NCI-H2171 (cell line): ENCODE measurements around the gene DNAH17.
A peak's percentile ranks its signal among the peaks of the same experiment; 100 is the strongest.

Experiments used
- DNase-seq: peaks from one replicate; lab custom pipeline; 2025; lab: John Stamatoyannopoulos, UW

Gene DNAH17

GRCh38 chr17:78449983-78450595 lies 127.1 kb downstream of the DNAH17 start:
- peak; percentile 63 for DNase-seq

- DNase-seq, result no peak
Measured at GRCh38 chr17:78448356-78448993, 128.7 kb downstream of the DNAH17 start.

GRCh38 chr17:78446833-78447232 lies 130.4 kb downstream of the DNAH17 start:
- DNase-seq, result no peak

- DNase-seq, result no peak
Measured at GRCh38 chr17:78444392-78444791, 132.8 kb downstream of the DNAH17 start.

- DNase-seq, result no peak
Measured at GRCh38 chr17:78442648-78443218, 134.5 kb downstream of the DNAH17 start.

- no peak for DNase-seq
Measured at GRCh38 chr17:78441271-78441971, 135.8 kb downstream of the DNAH17 start.

- no peak for DNase-seq
Measured at GRCh38 chr17:78438694-78439325, 138.4 kb downstream of the DNAH17 start.

- no peak for DNase-seq
Measured at GRCh38 chr17:78438271-78438691, 138.9 kb downstream of the DNAH17 start.

GRCh38 chr17:78437508-78438169 lies 139.6 kb downstream of the DNAH17 start:
- no peak for DNase-seq

- DNase-seq, result no peak
Measured at GRCh38 chr17:78435330-78436005, 141.7 kb downstream of the DNAH17 start.

- DNase-seq, result no peak
Measured at GRCh38 chr17:78434455-78435329, 142.5 kb downstream of the DNAH17 start.

- DNase-seq, result no peak
Measured at GRCh38 chr17:78433780-78434335, 143.3 kb downstream of the DNAH17 start.

- DNase-seq, result no peak
Measured at GRCh38 chr17:78433013-78433727, 144.0 kb downstream of the DNAH17 start.

- no peak for DNase-seq
Measured at GRCh38 chr17:78432226-78433012, 144.8 kb downstream of the DNAH17 start.

- no peak for DNase-seq
Measured at GRCh38 chr17:78431692-78431958, 145.6 kb downstream of the DNAH17 start.

GRCh38 chr17:78430892-78431691 lies 146.1 kb downstream of the DNAH17 start:
- no peak for DNase-seq

- no peak for DNase-seq
Measured at GRCh38 chr17:78429618-78429995, 147.6 kb downstream of the DNAH17 start.
